Thyroid gland (tissue), 4 donors: ENCODE measurements around the gene MIA. TPM values are rescaled to one million over a fixed set of nuclear protein-coding genes. Genes with fewer than 3 reads are reported as not detected.
A peak's percentile ranks its signal among the peaks of the same experiment; 100 is the strongest.
"Not testable (repeated sequence)": the region's sequence is repeated elsewhere in the genome, so short reads cannot be mapped to it uniquely, and the experiment has no call there.

ENCODE experiments used
- DNase-seq, 2 donors: peaks; one replicate each; pipeline ENCODE4 v3.0.0-alpha.2; 2019
- H3K27ac ChIP-seq, 3 donors: fragments of 200-600 bp; sonication (generic); 1 replicate in 2 of 3; 2 replicates in 1 of 3; pipeline ENCODE4 v1.5.1; 2016 to 2019; ENCODE audit warnings: mild to moderate bottlenecking in 1 of 3, moderate library complexity in 1 of 3
- H3K27me3 ChIP-seq: fragments of 200-600 bp; sonication (generic); one replicate; pipeline ENCODE4 v1.5.1; 2019
- H3K36me3 ChIP-seq, 2 donors: fragments of 200-600 bp; sonication (generic); one replicate each; pipeline ENCODE4 v1.5.1; 2016 to 2019
- H3K4me1 ChIP-seq, 2 donors: fragments of 200-600 bp; sonication (generic); one replicate each; pipeline ENCODE4 v1.5.1; 2017 to 2019
- H3K4me3 ChIP-seq, 3 donors: fragments of 200-600 bp; sonication (generic); replicated peaks in 1 of 3; 1 replicate in 2 of 3; 2 replicates in 1 of 3; pipeline ENCODE4 v1.5.1; 2016; ENCODE audit warnings: mild to moderate bottlenecking in 1 of 3
- H3K9me3 ChIP-seq: fragments of 200-600 bp; sonication (generic); one replicate; pipeline ENCODE4 v1.5.1; 2017
- POLR2A ChIP-seq, 2 donors: fragments of 450-650 bp; IDR thresholded peaks; one replicate each; pipeline ENCODE4 v1.6.1; 2017; ENCODE audit warnings: antibody characterized with exemption in 2 of 2, mild to moderate bottlenecking in 2 of 2, moderate library complexity in 1 of 2
- WGBS, 2 donors: methylation state at CpG; one replicate each; pipeline ENCODE4 v1.1.5; 2017; 5-methylcytosine and 5-hydroxymethylcytosine counted together
- intact Hi-C: fragments of 100-400 bp; cut with DNase I; formaldehyde crosslinking; loops from one replicate; pipeline ENCODE4 v1.15.1; 2023
- total RNA-seq, 4 donors: library from RNA; depleted of rRNA; stranded (reverse); fragments of >200 nt; gene quantifications; one replicate each; pipeline ENCODE4 v1.2.3, GENCODE V29; 2016
- TF ChIP-seq, protein P1 (sequence below), 6 experiments: fragments of 200-600 bp in 3 of 6; fragments of 450-650 bp in 3 of 6; sonication (generic) in 3 of 6; IDR thresholded peaks; one replicate each; pipeline ENCODE4 v1.5.1; 2016 to 2019; ENCODE audit warnings: antibody characterized with exemption in 6 of 6, mild to moderate bottlenecking in 2 of 6, inconsistent platforms in 1 of 6, moderate library complexity in 1 of 6

The MIA gene
- total RNA-seq, 4 donors from 2014 or later: not detected

DNA sequence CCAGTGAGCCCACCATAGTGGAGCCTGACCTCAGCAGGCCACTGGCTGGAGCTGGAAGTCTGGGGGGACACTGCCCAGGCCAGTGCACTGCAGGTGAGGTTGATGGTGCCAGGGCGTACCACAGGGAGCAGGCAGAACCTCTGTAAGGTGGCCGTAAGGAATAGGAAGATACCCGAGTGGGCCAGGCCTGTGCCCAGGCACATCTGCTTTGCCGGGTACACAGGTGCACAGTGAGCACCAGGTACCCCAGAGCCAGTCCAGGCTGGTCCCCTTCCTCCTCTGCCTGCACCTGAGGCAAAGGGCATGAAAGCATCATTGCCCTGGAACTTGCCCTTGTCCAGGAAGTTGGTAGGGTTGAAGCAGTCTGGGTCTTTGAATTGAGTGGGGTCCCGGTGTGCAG is 33.2 kb downstream of the MIA start:
- peaks cover 45 to 88% of the 10 kb centered on the region in 2 donors for H3K4me1 ChIP-seq

DNA sequence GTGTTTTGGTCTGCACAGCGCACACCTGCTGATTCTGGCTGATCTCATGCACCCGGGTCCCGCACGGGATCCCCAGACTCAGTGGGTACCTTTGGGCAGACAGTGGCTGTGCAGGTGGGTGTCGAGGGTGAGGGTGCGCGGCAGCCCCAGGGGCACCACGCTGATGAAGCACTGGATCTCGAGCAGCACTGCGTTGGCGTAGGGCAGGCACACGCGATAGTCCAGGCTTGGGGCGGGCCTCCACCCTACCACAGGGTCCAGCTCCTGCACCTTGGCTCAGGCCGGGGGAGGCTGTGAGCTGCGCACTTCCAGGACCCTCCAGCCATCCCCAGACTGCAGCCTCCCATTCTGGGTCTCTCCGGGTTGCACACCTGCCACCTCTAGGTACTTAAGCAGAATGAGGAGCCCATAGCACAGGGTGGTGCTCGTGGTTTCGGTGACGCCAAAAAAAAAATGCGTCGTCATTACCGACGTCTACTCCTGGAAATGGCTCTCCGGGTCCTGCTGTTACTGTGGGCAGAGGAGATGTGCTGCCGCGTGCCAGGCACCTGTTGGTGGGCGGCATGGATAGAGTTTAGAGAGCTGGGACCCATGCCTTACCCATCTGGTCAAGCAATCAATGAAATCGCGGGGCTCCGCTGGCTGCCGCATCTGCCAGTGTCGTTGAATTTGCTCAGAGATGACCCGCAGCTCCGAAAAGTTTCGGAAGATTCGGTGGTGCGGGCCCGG is 34.2 kb downstream of the MIA start:
- DNase-seq: no peak
- Histone ChIP-seq H3K4me3 (no peak overlapping the region), H3K27ac (no peak overlapping the region), H3K27me3 (no peaks in the 10 kb centered on the region), H3K9me3 (no peaks in the 10 kb centered on the region), H3K36me3 (peaks cover 13 to 22% of the 10 kb centered on the region in 2 donors), H3K4me1 (peaks cover 39 to 84% of the 10 kb centered on the region in 2 donors)
- TF ChIP-seq POLR2A (IDR thresholded peaks at IDR 0.05): no peak
- TF ChIP-seq, protein P1, sequence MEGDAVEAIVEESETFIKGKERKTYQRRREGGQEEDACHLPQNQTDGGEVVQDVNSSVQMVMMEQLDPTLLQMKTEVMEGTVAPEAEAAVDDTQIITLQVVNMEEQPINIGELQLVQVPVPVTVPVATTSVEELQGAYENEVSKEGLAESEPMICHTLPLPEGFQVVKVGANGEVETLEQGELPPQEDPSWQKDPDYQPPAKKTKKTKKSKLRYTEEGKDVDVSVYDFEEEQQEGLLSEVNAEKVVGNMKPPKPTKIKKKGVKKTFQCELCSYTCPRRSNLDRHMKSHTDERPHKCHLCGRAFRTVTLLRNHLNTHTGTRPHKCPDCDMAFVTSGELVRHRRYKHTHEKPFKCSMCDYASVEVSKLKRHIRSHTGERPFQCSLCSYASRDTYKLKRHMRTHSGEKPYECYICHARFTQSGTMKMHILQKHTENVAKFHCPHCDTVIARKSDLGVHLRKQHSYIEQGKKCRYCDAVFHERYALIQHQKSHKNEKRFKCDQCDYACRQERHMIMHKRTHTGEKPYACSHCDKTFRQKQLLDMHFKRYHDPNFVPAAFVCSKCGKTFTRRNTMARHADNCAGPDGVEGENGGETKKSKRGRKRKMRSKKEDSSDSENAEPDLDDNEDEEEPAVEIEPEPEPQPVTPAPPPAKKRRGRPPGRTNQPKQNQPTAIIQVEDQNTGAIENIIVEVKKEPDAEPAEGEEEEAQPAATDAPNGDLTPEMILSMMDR (IDR thresholded peaks at IDR 0.05): no peak
- intact Hi-C loops: no loop called here
- WGBS, 2 donors: 90 to 94% methylated on average over 23 to 38 of the region's 39 CpGs

More for the DNA sequence above, 33.2 kb downstream of the MIA start:
- Histone ChIP-seq H3K4me3 (no peak overlapping the region), H3K27ac (no peak overlapping the region), H3K36me3 (peaks cover 13 to 22% of the 10 kb centered on the region in 2 donors), H3K9me3 (no peaks in the 10 kb centered on the region), H3K27me3 (no peaks in the 10 kb centered on the region)
- 89 to 100% methylated on average over 4 to 5 of the region's 5 CpGs for WGBS, 2 donors
- intact Hi-C loops: no loop called here
- DNase-seq: no peak
- TF ChIP-seq, protein P1 (IDR thresholded peaks at IDR 0.05): no peak
- no peak for TF ChIP-seq POLR2A (IDR thresholded peaks at IDR 0.05)

DNA sequence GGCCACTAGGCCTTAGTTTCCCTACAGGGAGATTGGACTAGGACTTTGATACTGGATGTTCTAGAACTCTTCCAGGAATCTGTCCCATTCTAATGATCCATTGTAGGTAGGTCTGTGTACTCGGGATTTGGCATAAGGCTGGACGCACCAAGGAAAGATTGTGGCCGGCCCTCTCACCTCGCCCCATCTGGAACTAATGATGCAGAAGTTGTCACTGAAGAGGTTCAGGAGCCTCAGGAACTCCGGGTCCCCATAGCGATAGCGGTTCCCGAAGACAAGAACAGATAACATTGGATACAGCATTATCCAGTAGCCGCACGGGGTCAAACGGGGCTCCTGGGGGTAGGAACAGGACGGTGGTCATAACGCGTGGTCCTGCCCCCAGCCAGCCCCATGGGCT is 34.8 kb downstream of the MIA start:
- 61 to 72% methylated on average over 11 to 12 of the region's 14 CpGs for WGBS, 2 donors
- peak overlapping the region in 1 of 3 donors; percentile 63 for H3K27ac ChIP-seq
- peaks cover 13 to 22% of the 10 kb centered on the region in 2 donors for H3K36me3 ChIP-seq
- intact Hi-C loops: no loop called here
- H3K4me3 ChIP-seq: peak overlapping the region in 1 of 3 donors; percentile 12
- TF ChIP-seq POLR2A (IDR thresholded peaks at IDR 0.05): no peak
- TF ChIP-seq, protein P1 (IDR thresholded peaks at IDR 0.05): no peak
- H3K27me3 ChIP-seq: no peaks in the 10 kb centered on the region
- DNase-seq: no peak
- H3K9me3 ChIP-seq: no peaks in the 10 kb centered on the region
- H3K4me1 ChIP-seq: peaks cover 33 to 78% of the 10 kb centered on the region in 2 donors

DNA sequence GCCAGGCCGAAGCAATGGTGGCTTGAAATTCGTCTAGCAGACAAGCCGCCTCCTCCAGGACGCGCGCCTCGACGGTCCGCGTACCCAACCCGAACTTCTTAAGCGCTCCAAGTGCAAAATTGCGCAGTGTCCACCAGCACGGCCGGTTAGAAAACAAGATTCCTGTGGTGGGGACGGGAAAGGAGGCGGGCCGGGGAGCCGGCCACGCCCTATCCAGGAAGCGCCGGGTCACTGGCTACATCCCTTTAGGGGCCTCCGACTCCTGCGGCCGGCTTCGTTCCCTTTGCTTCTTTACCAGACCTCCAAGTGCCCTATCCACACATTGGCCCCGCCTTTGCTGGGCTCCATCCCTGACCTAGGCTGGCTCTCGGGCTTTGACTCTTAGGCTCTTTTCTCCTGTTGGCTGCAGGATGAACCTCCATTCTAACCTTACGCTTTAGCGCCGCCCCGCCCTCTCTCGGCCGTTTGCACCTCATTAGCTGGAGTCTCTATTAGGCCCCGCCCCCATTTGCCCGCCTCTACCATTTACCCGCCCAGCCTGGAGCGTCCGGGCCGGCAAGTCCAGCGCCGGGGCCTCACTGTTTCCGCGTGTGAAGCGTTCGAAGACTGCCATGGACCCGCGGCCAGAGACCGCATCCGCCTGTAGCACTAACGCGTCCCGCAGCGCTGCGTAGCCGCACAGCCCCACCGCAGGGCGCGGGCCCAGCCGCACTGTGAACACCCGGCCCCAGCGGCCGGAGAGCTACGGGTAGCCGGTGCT is 35.5 kb downstream of the MIA start:
- peak overlapping the region; percentile 19 to 76 (median 63) for H3K27ac ChIP-seq
- peaks cover 26 to 71% of the 10 kb centered on the region in 2 donors for H3K4me1 ChIP-seq
- H3K27me3 ChIP-seq, intact Hi-C loops, H3K9me3 ChIP-seq: not testable (repeated sequence)
- TF ChIP-seq, protein P1 (IDR thresholded peaks at IDR 0.05): peak in 2 of 6 experiments; percentile 3 to 5
- peak in 1 of 2 donors; percentile 15 for TF ChIP-seq POLR2A (IDR thresholded peaks at IDR 0.05)
- peak; percentile 74 for DNase-seq
- peak overlapping the region in 1 of 3 donors; percentile 12 for H3K4me3 ChIP-seq
- WGBS, 2 donors: 1 to 6% methylated on average over 24 to 26 of the region's 65 CpGs
- H3K36me3 ChIP-seq: peaks cover 13 to 22% of the 10 kb centered on the region in 2 donors
